Prostate gland (tissue), 2 donors: ENCODE data around the gene ATP9B.

Experiments used
- CTCF ChIP-seq, 4 experiments: fragments of 200-600 bp in 2 of 4; fragments of 450-650 bp in 2 of 4; sonication (generic) in 2 of 4; IDR thresholded peaks; 1 replicate in 3 of 4; 2 replicates in 1 of 4; pipeline ENCODE4 v1.5.1; 2016 to 2019; ENCODE audit warnings: antibody characterized with exemption in 4 of 4, mild to moderate bottlenecking in 2 of 4, moderate library complexity in 2 of 4
- POLR2AphosphoS5 ChIP-seq: sonication (generic); formaldehyde crosslinking; IDR thresholded peaks from one replicate; pipeline ENCODE4 v1.6.1; 2017; ENCODE audit warnings: antibody characterized with exemption

- no peak for TF ChIP-seq CTCF (IDR thresholded peaks at IDR 0.05)
- TF ChIP-seq POLR2AphosphoS5: no peak
These were observed 302.4 kb downstream of the ATP9B start for GRCh38 chr18:79371561-79372121.
